Esophagus squamous epithelium (tissue), 5 donors: Measurements from ENCODE around the gene RBCK1. TPM values are rescaled to one million over a fixed set of nuclear protein-coding genes. Genes with fewer than 3 reads are reported as not detected.
A peak's percentile ranks its signal among the peaks of the same experiment; 100 is the strongest.

Experiments used
- DNase-seq: peaks from one replicate; lab custom pipeline; 2025; lab: John Stamatoyannopoulos, UW
- H3K27ac ChIP-seq, 4 donors: fragments of 200-600 bp; sonication (generic); one replicate each; pipeline ENCODE4 v1.5.1; 2016 to 2019; ENCODE audit warnings: mild to moderate bottlenecking in 1 of 4
- H3K27me3 ChIP-seq, 4 donors: fragments of 200-600 bp; sonication (generic); 1 replicate in 3 of 4; 2 replicates in 1 of 4; pipeline versions ENCODE4 v1.5.1 to v1.6.0; 2017 to 2021; ENCODE audit warnings: antibody characterized with exemption in 1 of 4
- H3K36me3 ChIP-seq, 3 donors: fragments of 200-600 bp; sonication (generic); one replicate each; pipeline ENCODE4 v1.5.1; 2016 to 2019
- H3K4me1 ChIP-seq, 3 donors: fragments of 200-600 bp; sonication (generic); one replicate each; pipeline ENCODE4 v1.5.1; 2017 to 2019
- H3K4me3 ChIP-seq, 4 donors: fragments of 200-600 bp; sonication (generic); 1 replicate in 3 of 4; 2 replicates in 1 of 4; pipeline ENCODE4 v1.5.1; 2016 to 2019; ENCODE audit warnings: mild to moderate bottlenecking in 2 of 4, moderate library complexity in 1 of 4
- H3K9me3 ChIP-seq, 3 donors: fragments of 200-600 bp; sonication (generic); one replicate each; pipeline ENCODE4 v1.5.1; 2016 to 2019
- POLR2A ChIP-seq, 4 donors: fragments of 450-650 bp; IDR thresholded peaks; one replicate each; pipeline ENCODE4 v1.6.1; 2017; ENCODE audit warnings: antibody characterized with exemption in 4 of 4, mild to moderate bottlenecking in 4 of 4, moderate library complexity in 3 of 4
- WGBS, 2 donors: methylation state at CpG; one replicate each; pipeline ENCODE4 v1.1.5; 2018; 5-methylcytosine and 5-hydroxymethylcytosine counted together
- intact Hi-C: fragments of 100-400 bp; cut with DNase I; formaldehyde crosslinking; loops from one replicate; pipeline ENCODE4 v1.15.0; 2022
- total RNA-seq, 4 donors: library from RNA; depleted of rRNA; stranded (reverse); fragments of >200 nt; gene quantifications; one replicate each; pipeline ENCODE4 v1.1.0, GENCODE V29; 2016
- TF ChIP-seq, protein P1 (sequence below), 6 experiments: fragments of 450-650 bp in 4 of 6; fragments of 200-600 bp in 2 of 6; sonication (generic) in 2 of 6; IDR thresholded peaks; one replicate each; pipeline ENCODE4 v1.5.1; 2016 to 2019; ENCODE audit warnings: antibody characterized with exemption in 6 of 6, mild to moderate bottlenecking in 4 of 6, moderate library complexity in 4 of 6
- donor health status: DM: yes; HTN: yes; CAD: no.

Gene RBCK1
- total RNA-seq, 4 donors from 2014 or later: 46.9 to 79.8 (median 63.2) TPM

DNA sequence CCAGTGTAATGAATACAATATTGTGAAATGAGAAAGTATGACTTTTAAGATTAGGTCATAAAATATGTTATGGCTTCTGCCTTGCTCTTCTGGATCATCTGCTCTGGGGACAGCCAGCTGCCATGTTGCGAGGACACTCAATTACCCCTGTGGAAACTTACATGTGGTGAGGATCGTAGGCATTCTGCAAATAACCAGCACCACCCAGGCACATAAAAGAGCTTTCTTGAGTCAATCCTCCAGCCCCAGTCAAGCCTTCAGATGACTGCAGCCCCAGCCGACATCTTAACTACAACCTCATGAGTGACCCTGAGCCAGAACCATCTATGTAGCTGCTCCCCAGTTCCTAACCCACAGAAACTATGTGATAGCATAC, 4.5 kb upstream of the RBCK1 start:
- Histone ChIP-seq H3K9me3 (no peaks in the 10 kb centered on the region), H3K4me1 (peaks cover 0 to 10% (median 5%) of the 10 kb centered on the region in 3 donors), H3K27ac (no peak overlapping the region), H3K4me3 (no peak overlapping the region), H3K27me3 (no peaks in the 10 kb centered on the region), H3K36me3 (no peaks in the 10 kb centered on the region)
- no peak for DNase-seq
- intact Hi-C loops: no loop called here
- WGBS, 2 donors: 97 to 100% methylated on average over 2 to 3 of the region's 3 CpGs
- TF ChIP-seq POLR2A (IDR thresholded peaks at IDR 0.05): no peak
- TF ChIP-seq, protein P1, sequence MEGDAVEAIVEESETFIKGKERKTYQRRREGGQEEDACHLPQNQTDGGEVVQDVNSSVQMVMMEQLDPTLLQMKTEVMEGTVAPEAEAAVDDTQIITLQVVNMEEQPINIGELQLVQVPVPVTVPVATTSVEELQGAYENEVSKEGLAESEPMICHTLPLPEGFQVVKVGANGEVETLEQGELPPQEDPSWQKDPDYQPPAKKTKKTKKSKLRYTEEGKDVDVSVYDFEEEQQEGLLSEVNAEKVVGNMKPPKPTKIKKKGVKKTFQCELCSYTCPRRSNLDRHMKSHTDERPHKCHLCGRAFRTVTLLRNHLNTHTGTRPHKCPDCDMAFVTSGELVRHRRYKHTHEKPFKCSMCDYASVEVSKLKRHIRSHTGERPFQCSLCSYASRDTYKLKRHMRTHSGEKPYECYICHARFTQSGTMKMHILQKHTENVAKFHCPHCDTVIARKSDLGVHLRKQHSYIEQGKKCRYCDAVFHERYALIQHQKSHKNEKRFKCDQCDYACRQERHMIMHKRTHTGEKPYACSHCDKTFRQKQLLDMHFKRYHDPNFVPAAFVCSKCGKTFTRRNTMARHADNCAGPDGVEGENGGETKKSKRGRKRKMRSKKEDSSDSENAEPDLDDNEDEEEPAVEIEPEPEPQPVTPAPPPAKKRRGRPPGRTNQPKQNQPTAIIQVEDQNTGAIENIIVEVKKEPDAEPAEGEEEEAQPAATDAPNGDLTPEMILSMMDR (IDR thresholded peaks at IDR 0.05): no peak

DNA sequence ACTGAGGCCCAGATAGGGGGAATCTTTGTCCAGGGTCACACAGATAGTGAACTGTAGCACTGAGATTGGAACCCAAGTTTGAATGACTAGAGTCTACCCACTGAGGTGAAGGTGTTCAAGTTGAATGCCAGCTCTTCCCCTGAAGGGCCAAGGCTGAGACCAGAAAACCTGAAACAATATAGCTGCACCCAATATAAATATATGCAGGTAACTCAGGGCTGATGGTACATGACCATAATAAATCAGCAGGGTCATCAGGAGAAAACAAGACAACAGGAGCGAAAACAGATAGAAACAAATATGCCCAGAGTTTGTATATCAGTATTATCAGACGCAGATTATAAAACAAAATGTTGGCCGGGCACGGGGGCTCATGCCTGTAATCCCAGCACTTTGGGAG, 4.0 kb upstream of the RBCK1 start:
- intact Hi-C loops: no loop called here
- Histone ChIP-seq H3K4me3 (no peak overlapping the region), H3K27ac (no peak overlapping the region), H3K36me3 (no peaks in the 10 kb centered on the region), H3K4me1 (peaks cover 3 to 15% (median 10%) of the 10 kb centered on the region in 3 donors), H3K9me3 (no peaks in the 10 kb centered on the region), H3K27me3 (no peaks in the 10 kb centered on the region)
- DNase-seq: no peak
- WGBS, 2 donors: 97 to 98% methylated on average over 4 of the region's 4 CpGs
- TF ChIP-seq POLR2A (IDR thresholded peaks at IDR 0.05): no peak
- TF ChIP-seq, protein P1 (IDR thresholded peaks at IDR 0.05): no peak

DNA sequence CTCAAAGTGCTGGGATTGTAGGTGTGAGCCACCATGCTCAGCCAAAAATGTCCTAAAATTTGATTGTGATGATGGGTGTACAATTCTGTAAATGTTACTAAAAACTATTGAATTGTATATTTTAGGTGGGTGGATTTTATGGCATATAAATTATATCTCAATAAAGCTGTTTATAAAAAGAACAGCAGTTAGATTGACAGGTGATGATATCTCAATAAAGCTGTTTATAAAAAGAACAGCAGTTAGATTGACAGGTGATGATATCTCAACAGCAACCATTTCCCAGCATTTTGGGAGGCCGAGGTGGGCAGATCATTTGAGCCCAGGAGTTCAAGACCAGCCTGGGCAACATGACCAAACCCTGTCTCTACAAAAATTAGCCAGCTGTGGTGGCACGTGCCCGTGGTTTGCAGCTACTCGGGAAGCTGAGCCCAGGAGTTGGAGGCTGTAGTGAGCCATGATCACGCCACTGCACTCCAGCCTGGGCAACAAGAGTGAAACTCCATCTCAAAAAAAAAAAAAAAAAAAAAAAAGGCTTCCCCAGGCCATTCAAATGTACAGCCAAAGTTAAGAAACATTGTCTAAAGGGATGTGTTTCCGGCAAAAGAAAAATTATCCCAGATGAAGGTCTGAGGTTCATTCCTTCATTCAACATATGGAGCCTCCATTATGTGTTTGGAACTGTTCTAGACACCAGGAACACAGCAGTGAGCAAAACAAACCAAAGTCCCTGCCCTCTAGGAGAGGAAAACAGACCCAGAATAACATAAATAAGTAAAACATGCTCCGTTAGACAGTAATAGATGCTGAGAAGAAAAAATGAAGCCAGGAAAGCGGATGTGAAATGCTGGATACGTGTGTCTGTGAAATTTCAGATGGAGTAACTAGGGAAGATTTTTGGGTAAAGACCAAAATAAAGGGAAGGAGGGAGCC, 1.6 kb upstream of the RBCK1 start:
- no peak for DNase-seq
- TF ChIP-seq, protein P1 (IDR thresholded peaks at IDR 0.05): no peak

DNA sequence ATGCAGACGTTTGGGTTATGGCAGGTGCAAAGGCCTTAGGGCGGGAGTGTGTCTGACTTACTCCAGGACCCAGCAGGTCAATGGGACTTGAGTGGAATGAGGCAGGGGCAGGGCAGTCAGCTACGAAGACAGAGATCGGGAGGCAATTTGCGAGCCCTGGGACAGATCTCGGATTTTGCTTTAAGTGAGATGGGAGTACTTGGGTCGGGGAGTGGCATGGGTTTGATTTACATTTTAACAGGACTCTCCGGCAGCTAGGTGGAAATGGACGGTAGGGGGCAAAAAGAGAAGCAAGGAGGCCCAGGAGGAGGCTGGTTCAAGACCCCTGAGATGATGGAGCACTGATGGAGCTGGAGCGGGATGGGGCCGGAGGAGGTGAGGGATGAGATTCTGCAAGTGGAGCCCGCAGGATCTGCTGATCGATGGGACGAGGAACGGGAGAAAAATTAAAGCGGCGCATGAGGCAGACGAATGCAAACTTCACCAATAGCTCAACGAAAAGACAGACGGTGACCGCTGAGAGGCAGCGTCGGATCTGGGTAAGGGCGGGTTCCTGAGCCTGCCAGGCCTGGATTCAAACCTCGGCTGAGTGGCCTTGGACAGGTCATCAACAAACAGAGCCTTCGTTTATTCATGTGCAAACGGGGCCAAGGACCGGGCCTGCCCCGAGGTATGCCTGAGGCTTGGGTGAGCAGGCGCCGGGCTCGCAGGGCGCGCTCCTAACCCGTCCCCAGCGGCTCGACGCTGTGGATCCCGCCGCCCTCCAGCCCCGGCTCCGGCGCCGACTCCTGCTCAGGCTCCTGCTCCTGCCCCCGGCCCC, 756 bp upstream of the RBCK1 start:
- TF ChIP-seq, protein P1 (IDR thresholded peaks at IDR 0.05): peak in 4 of 6 experiments; percentile 11 to 35 (median 20)
- TF ChIP-seq POLR2A (IDR thresholded peaks at IDR 0.05): peak in 1 of 4 donors; percentile 43
- Histone ChIP-seq H3K36me3 (peaks cover 0 to 24% (median 7%) of the 10 kb centered on the region in 3 donors), H3K27ac (peak overlapping the region; percentile 94 to 99 (median 98)), H3K4me1 (peaks cover 17 to 30% (median 17%) of the 10 kb centered on the region in 3 donors), H3K9me3 (no peaks in the 10 kb centered on the region), H3K27me3 (no peaks in the 10 kb centered on the region), H3K4me3 (peak overlapping the region; percentile 85 to 99 (median 92))
- DNase-seq: no peak
- WGBS, 2 donors: 11 to 16% methylated on average over 24 to 25 of the region's 45 CpGs
- intact Hi-C loops: no loop called here

More for the DNA sequence above, 1.6 kb upstream of the RBCK1 start:
- no peaks in the 10 kb centered on the region for H3K9me3 ChIP-seq
- H3K27me3 ChIP-seq: no peaks in the 10 kb centered on the region
- peak overlapping the region; percentile 94 to 99 (median 98) for H3K27ac ChIP-seq
- peaks cover 17 to 30% (median 17%) of the 10 kb centered on the region in 3 donors for H3K4me1 ChIP-seq
- peaks cover 0 to 15% (median 5%) of the 10 kb centered on the region in 3 donors for H3K36me3 ChIP-seq
- 87 to 88% methylated on average over 8 of the region's 9 CpGs for whole genome bisulfite sequencing, 2 donors
- peak overlapping the region in 1 of 4 donors; percentile 97 for H3K4me3 ChIP-seq
- intact Hi-C loops: no loop called here
